ENCODE data around the gene PRR16.

- no peak for TF ChIP-seq CTCF (IDR thresholded peaks at IDR 0.05; ENCODE audit: insufficient read depth, low read length, poor library complexity, severe bottlenecking)
- no peak for TF ChIP-seq EZH2phosphoT487 (conservative IDR thresholded peaks at IDR 0.05; ENCODE audit: low read length)
These were observed 48.1 kb upstream of the PRR16 start for GRCh38 chr5:120415985-120416384.
